Upper lobe of left lung (tissue), 6 donors: ENCODE measurements around the gene ODAD4. TPM values are rescaled to one million over a fixed set of nuclear protein-coding genes. Genes with fewer than 3 reads are reported as not detected.

Experiments
- ATAC-seq, 2 donors: fragments of 200-7000 bp; cut with Tn5 transposase; one replicate each; pipeline ENCODE4 v1.9.1; 2022; ENCODE audit warnings: mild to moderate bottlenecking in 2 of 2, moderate library complexity in 2 of 2; ENCODE audit not compliant: low FRiP score in 2 of 2
- DNase-seq, 2 donors: peaks; one replicate each; pipeline ENCODE4 v3.0.0-alpha.2; 2019 to 2020
- H3K27ac ChIP-seq, 4 donors: fragments of 200-600 bp; sonication (generic); one replicate each; pipeline ENCODE4 v1.5.1; 2016 to 2019
- H3K27me3 ChIP-seq, 4 donors: fragments of 200-600 bp; sonication (generic); one replicate each; pipeline ENCODE4 v1.5.1; 2017 to 2019
- H3K36me3 ChIP-seq, 4 donors: fragments of 200-600 bp; sonication (generic); one replicate each; pipeline ENCODE4 v1.5.1; 2016 to 2019
- H3K4me1 ChIP-seq, 4 donors: fragments of 200-600 bp; sonication (generic); one replicate each; pipeline ENCODE4 v1.5.1; 2018 to 2019
- H3K4me3 ChIP-seq, 4 donors: fragments of 200-600 bp; sonication (generic); one replicate each; pipeline ENCODE4 v1.5.1; 2017 to 2019; ENCODE audit warnings: mild to moderate bottlenecking in 2 of 4, moderate library complexity in 1 of 4
- H3K9me3 ChIP-seq, 4 donors: fragments of 200-600 bp; sonication (generic); one replicate each; pipeline ENCODE4 v1.5.1; 2018 to 2019
- EP300 ChIP-seq, 4 donors: sonication (generic); formaldehyde crosslinking; IDR thresholded peaks; one replicate each; pipeline ENCODE4 v1.5.1; 2017; ENCODE audit warnings: antibody characterized with exemption in 4 of 4, control low read depth in 2 of 4
- POLR2A ChIP-seq, 4 donors: fragments of 450-650 bp; IDR thresholded peaks; one replicate each; pipeline ENCODE4 v1.5.1; 2016 to 2017; ENCODE audit warnings: antibody characterized with exemption in 4 of 4, mild to moderate bottlenecking in 2 of 4
- POLR2AphosphoS5 ChIP-seq, 2 donors: sonication (generic); formaldehyde crosslinking; IDR thresholded peaks; one replicate each; pipeline ENCODE4 v1.5.1; 2017; ENCODE audit warnings: antibody characterized with exemption in 2 of 2
- WGBS, 2 donors: methylation state at CpG; one replicate each; pipeline ENCODE4 v1.1.5; 2017 to 2018; 5-methylcytosine and 5-hydroxymethylcytosine counted together
- total RNA-seq, 6 donors: library from RNA; depleted of rRNA in 4 of 6; stranded (reverse); fragments of >200 nt in 4 of 6; gene quantifications; one replicate each; pipeline versions ENCODE4 v1.1.0 to v1.2.1, GENCODE V29; 2016 to 2021
- TF ChIP-seq, protein P1 (sequence below), 6 experiments: fragments of 450-650 bp in 4 of 6; fragments of 200-600 bp in 2 of 6; sonication (generic) in 2 of 6; IDR thresholded peaks; one replicate each; pipeline ENCODE4 v1.5.1; 2016 to 2019; ENCODE audit warnings: antibody characterized with exemption in 6 of 6
- donor health status: DM: no; HTN: no; CAD: no; lungs with moderate emphysema.
- donor health status: DM: no; HTN: yes; CAD: no; lungs with severe emphysema.

The ODAD4 gene
- total RNA-seq, 6 donors from 2014 or later: 1.2 to 16.9 (median 4.8) TPM

DNA sequence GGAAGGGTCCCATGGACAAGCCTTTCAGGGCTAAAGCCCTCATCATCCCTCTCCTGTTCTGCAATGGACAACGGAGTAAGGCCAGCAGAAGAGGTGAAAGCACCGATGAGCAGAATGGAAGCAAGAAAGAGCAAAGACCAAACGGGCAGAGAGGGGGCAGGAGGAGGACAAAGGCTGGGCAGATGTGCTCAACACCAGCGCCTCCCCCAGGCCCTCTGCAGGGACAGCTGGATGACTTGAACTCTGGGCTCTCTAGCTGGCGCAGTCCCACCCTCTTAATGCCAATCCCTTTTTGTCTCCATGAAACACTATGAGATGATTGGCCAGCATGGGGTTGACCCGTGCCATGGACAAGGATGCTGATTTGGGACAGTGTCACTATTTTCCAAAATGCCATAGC, 33.7 kb upstream of the ODAD4 start:
- Histone ChIP-seq H3K36me3 (peaks cover 19 to 100% (median 88%) of the 10 kb centered on the region in 4 donors), H3K27ac (no peak overlapping the region), H3K4me3 (no peak overlapping the region), H3K27me3 (no peaks in the 10 kb centered on the region), H3K4me1 (no peaks in the 10 kb centered on the region), H3K9me3 (no peaks in the 10 kb centered on the region)
- 90 to 96% methylated on average over 5 to 6 of the region's 6 CpGs for WGBS, 2 donors
- TF ChIP-seq POLR2AphosphoS5 (IDR thresholded peaks at IDR 0.05) (no peak), EP300 (IDR thresholded peaks at IDR 0.05) (no peak), POLR2A (IDR thresholded peaks at IDR 0.05) (no peak)
- TF ChIP-seq, protein P1, sequence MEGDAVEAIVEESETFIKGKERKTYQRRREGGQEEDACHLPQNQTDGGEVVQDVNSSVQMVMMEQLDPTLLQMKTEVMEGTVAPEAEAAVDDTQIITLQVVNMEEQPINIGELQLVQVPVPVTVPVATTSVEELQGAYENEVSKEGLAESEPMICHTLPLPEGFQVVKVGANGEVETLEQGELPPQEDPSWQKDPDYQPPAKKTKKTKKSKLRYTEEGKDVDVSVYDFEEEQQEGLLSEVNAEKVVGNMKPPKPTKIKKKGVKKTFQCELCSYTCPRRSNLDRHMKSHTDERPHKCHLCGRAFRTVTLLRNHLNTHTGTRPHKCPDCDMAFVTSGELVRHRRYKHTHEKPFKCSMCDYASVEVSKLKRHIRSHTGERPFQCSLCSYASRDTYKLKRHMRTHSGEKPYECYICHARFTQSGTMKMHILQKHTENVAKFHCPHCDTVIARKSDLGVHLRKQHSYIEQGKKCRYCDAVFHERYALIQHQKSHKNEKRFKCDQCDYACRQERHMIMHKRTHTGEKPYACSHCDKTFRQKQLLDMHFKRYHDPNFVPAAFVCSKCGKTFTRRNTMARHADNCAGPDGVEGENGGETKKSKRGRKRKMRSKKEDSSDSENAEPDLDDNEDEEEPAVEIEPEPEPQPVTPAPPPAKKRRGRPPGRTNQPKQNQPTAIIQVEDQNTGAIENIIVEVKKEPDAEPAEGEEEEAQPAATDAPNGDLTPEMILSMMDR (IDR thresholded peaks at IDR 0.05): no peak
- no peak for ATAC-seq
- DNase-seq: no peak

DNA sequence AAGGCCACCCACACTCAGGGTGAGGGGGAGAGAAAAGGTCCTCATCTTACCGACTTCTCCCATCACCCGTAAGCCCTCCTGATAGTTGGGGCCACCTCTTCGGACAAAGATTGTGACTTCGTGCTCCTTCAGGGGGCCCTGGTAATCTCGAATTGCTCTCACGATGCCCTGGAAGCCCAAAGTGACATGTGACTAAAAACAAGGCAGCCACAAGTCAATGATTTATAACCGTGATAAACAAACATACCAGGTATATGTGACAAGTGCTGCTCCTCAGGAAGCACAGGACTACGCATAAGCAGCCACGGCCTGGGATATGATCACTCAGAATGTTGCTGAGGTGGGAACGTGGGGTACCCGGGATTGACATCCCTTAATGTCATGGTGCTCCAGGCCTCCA, 28.8 kb upstream of the ODAD4 start:
- Histone ChIP-seq H3K36me3 (peaks cover 24 to 97% (median 84%) of the 10 kb centered on the region in 4 donors), H3K27ac (no peak overlapping the region), H3K9me3 (no peaks in the 10 kb centered on the region), H3K4me3 (no peak overlapping the region), H3K27me3 (no peaks in the 10 kb centered on the region), H3K4me1 (no peaks in the 10 kb centered on the region)
- ATAC-seq: no peak
- 83 to 86% methylated on average over 11 of the region's 11 CpGs for WGBS, 2 donors
- no peak for TF ChIP-seq POLR2A (IDR thresholded peaks at IDR 0.05)
- no peak for TF ChIP-seq POLR2AphosphoS5 (IDR thresholded peaks at IDR 0.05)
- no peak for TF ChIP-seq EP300 (IDR thresholded peaks at IDR 0.05)
- TF ChIP-seq, protein P1 (IDR thresholded peaks at IDR 0.05): no peak
- no peak for DNase-seq

DNA sequence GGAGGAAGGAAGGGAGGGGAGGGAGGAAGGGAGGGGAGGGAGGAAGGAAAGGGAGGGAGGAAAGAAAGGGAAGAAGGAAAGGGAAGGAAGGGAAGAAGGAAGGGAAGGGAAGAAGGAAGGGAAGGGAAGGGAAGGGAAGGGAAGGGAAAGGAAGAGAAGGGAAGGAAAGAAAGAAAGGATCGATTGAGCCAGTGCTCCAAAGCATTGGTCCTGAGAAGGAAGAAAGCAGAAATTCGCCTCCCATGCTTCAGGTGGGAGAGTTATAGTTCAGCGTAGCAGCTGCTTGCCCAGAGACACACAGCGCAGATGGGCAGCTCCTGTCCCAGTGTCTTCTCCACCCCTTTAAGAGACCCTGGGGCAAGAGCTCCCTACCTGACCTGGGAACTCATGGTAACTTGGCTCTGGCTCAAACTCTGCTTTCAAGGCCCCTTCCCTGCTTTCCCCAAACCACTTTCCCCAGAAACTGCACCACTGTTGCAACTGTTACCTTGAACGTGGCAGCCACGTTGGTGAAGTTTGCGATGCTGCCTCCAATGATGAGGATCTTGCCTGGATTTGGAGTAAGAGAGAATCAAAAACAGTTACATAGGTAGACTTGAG, 26.1 kb upstream of the ODAD4 start:
- WGBS, 2 donors: 92 to 96% methylated on average over 7 of the region's 7 CpGs
- TF ChIP-seq POLR2AphosphoS5 (IDR thresholded peaks at IDR 0.05) (no peak), EP300 (IDR thresholded peaks at IDR 0.05) (no peak), POLR2A (IDR thresholded peaks at IDR 0.05) (no peak)
- TF ChIP-seq, protein P1 (IDR thresholded peaks at IDR 0.05): no peak

DNA sequence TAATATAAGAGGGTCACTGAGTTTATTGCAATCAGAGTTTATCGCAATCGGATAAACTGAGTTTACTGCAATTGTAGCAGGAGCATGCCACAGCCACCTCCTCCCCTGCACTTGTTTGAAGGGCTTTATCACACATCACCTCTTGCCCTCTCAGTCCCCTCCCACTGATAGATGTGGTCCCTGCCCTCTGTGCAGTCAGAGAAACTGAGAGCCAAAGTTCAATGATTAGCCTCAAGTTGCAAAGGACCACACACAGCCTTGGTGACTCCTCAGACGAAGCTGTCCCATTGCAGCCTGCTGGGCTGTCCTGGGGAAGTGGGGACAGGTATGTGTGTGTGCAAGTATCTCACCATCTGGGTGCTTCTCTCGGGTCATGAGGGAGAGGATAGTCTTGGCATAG, 25.2 kb upstream of the ODAD4 start:
- no peak for ATAC-seq
- Histone ChIP-seq H3K4me3 (no peak overlapping the region), H3K36me3 (peaks cover 29 to 97% (median 86%) of the 10 kb centered on the region in 4 donors), H3K27me3 (no peaks in the 10 kb centered on the region), H3K9me3 (no peaks in the 10 kb centered on the region), H3K4me1 (no peaks in the 10 kb centered on the region), H3K27ac (no peak overlapping the region)
- WGBS, 2 donors: 82 to 98% methylated on average over 3 to 4 of the region's 4 CpGs
- TF ChIP-seq POLR2A (IDR thresholded peaks at IDR 0.05): no peak
- TF ChIP-seq, protein P1 (IDR thresholded peaks at IDR 0.05): no peak
- TF ChIP-seq POLR2AphosphoS5 (IDR thresholded peaks at IDR 0.05): no peak
- no peak for TF ChIP-seq EP300 (IDR thresholded peaks at IDR 0.05)
- no peak for DNase-seq

More for the DNA sequence above, 26.1 kb upstream of the ODAD4 start:
- Histone ChIP-seq H3K4me1 (no peaks in the 10 kb centered on the region), H3K27me3 (no peaks in the 10 kb centered on the region), H3K27ac (no peak overlapping the region), H3K9me3 (no peaks in the 10 kb centered on the region), H3K36me3 (peaks cover 21 to 97% (median 83%) of the 10 kb centered on the region in 4 donors), H3K4me3 (no peak overlapping the region)
- DNase-seq (no peak), ATAC-seq (no peak)
